Ovary (tissue), 3 donors: ENCODE measurements around the gene CA11.

Experiments used
- CTCF ChIP-seq, 3 donors: fragments of 450-650 bp in 2 of 3; fragments of 200-600 bp in 1 of 3; IDR thresholded peaks; one replicate each; pipeline versions ENCODE4 v1.5.1 to v1.8.0; 2016 to 2022; ENCODE audit warnings: antibody characterized with exemption in 3 of 3, mild to moderate bottlenecking in 1 of 3
- EP300 ChIP-seq: sonication (generic); formaldehyde crosslinking; IDR thresholded peaks from one replicate; pipeline ENCODE4 v1.6.1; 2017; ENCODE audit warnings: antibody characterized with exemption
- POLR2A ChIP-seq: fragments of 450-650 bp; IDR thresholded peaks from one replicate; pipeline ENCODE4 v1.6.1; 2017; ENCODE audit warnings: antibody characterized with exemption, mild to moderate bottlenecking, moderate library complexity
- donor health status: DM: no; HTN: no; CAD: no.

- TF ChIP-seq CTCF (IDR thresholded peaks at IDR 0.05) (no peak), POLR2A (no peak), EP300 (no peak)
Measured at GRCh38 chr19:48685583-48685982, 39.6 kb upstream of the CA11 start.
